Coronary artery (tissue), 2 donors: ENCODE results near the gene ASB9.

Experiments used
- DNase-seq: peaks from one replicate; pipeline ENCODE4 v3.0.0-alpha.2; 2017; ENCODE audit warnings: low spot score
- H3K27ac ChIP-seq, 2 donors: fragments of 200-600 bp; sonication (generic); one replicate each; pipeline ENCODE4 v1.5.1; 2016 to 2019
- H3K4me3 ChIP-seq: fragments of 200-600 bp; sonication (generic); 2 replicates; pipeline ENCODE4 v1.5.1; 2016; ENCODE audit warnings: mild to moderate bottlenecking, moderate library complexity
- CTCF ChIP-seq: fragments of 200-600 bp; sonication (generic); IDR thresholded peaks from one replicate; pipeline ENCODE4 v1.5.1; 2019; ENCODE audit warnings: antibody characterized with exemption

Gene ASB9

DNA sequence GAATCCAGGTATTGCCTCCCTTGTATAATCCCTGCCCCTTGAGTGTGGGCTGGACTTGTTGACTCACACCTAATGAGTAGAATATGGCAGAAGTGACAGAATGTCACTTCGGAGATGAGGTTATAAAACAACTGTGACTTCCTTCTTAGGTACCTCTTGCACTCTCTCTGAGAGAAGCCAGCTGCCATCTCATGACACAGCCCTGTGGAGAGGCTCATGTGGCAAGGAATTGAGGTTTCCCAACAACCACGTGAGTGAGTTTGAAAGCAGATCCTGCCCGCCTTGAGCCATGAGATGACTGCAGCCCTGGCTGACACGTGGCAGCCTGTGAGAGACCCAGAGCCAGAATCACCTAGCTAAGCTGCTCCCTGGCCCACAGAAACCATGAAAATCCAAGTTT, 32.0 kb upstream of the ASB9 start:
- Histone ChIP-seq H3K27ac (no peak overlapping the region), H3K4me3 (no peak overlapping the region)
- no peak for DNase-seq
- no peak for TF ChIP-seq CTCF

DNA sequence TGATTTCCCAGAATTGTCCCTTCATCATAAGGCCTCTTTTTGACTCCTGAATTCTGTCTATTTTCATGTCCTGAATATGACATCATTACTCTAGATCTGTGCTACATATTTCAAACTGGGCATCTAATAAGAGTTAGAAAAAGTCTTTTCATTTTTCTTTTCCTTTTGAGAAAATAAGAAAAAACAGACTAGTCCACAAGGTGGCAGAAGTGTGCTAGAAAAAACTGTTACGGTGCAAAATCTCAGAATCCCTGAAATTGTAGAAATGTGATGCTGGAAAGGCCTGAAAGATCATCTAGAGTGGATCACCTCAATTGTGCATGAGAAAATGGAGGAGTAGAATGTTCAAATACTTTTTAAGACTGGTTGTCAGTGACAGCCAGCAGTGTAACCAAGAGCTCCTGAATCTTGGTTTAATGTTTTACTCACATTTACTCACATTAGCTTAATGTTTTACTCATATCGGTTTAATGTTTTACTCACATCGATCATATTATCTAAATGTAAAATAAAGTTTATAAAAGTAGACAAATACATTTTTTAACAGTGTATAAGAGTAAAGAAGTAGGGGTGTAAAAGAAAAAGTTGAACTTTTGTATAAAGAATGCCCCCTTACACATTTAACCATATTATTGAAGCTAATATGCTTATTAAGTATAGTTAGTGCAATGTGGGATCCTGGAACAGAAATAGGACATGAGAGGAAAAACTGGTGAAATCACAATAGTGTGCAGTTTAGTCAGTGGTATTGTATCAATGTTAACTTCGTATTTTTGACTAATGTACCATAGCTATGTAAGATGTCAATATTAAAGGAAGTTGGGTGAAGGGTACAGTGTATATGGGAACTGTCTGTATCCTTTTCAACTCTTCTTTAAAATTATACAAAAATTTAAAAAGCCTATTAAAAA, 30.3 kb upstream of the ASB9 start:
- no peak for DNase-seq
- no peak for TF ChIP-seq CTCF
- no peak overlapping the region for H3K4me3 ChIP-seq
- peak overlapping the region in 1 of 2 donors; percentile 3 for H3K27ac ChIP-seq

DNA sequence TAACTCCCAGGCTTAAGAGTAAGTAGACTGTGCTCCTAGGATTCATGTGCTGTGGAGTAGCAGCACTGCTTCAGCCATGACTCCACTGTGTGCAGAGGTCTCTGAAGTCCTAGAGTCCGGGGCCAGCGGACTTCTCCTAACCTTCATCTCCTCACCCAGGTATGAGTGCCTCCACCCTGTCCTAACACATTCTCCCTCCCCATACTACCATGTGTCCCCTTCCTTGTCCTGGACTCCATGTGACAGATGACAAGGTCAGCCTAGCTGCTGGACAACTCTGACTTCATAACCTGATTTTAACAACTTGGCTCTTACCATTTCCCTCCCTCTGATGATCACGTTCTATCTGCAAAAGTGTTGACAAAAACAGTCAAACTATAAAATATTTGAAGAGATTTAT, 28.9 kb upstream of the ASB9 start:
- no peak for TF ChIP-seq CTCF
- DNase-seq: no peak
- Histone ChIP-seq H3K4me3 (peak overlapping the region; percentile 36), H3K27ac (peak overlapping the region in 1 of 2 donors; percentile 75)

- Histone ChIP-seq H3K27ac (peak overlapping the region in 1 of 2 donors; percentile 75), H3K4me3 (peak overlapping the region; percentile 36)
- no peak for DNase-seq
- no peak for TF ChIP-seq CTCF
Measured at GRCh38 chrX:15298201-15298600, 28.3 kb upstream of the ASB9 start.

DNA sequence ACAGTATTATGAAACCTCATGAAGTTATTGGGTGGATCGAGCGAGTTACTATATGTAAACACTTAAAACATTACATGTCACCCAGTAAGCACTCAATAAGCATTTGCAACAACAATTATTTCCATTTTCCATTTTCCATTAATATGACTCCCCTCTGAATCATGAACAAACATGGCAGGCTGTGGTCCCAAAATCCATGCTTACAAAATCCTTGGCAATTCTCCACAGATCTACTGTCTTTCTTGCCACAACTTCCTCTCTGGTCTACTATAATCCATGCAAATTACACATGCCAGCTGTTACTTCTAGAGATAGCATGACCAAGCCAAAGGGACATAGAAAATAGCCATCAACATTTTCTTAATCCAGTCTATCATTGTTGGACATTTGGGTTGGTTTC, 23.6 kb upstream of the ASB9 start:
- no peak for TF ChIP-seq CTCF
- no peak for DNase-seq
- no peak overlapping the region for H3K4me3 ChIP-seq

GRCh38 chrX:15292861-15293260, 23.0 kb upstream of the ASB9 start:
- no peak for TF ChIP-seq CTCF
- DNase-seq: no peak
- no peak overlapping the region for H3K27ac ChIP-seq
- H3K4me3 ChIP-seq: no peak overlapping the region

More for the DNA sequence above, 23.6 kb upstream of the ASB9 start:
- H3K27ac ChIP-seq: no peak overlapping the region

DNA sequence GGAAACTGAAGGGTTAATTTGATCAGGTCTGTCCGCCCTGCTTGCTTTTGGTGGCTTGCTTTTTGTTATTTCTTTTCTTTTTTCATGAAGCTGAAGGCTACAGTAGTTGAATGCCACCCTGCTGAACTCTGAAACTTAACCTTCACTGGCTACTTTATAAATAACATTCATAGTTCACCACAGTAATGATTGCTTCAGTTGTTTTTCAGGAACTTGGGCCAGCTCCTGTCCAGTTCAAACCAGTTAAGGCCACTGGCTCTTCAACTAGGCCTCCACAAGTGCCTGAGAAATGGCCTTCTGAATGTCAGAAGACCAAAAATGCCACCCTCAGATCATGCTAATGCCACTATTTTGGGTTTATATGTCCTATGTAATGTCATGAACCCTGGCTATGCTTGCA, 7.7 kb upstream of the ASB9 start:
- no peak overlapping the region for H3K27ac ChIP-seq
- no peak for TF ChIP-seq CTCF
- DNase-seq: no peak
- H3K4me3 ChIP-seq: no peak overlapping the region
